GM18873 (cell line): ENCODE data around the gene HPCA.

Experiments used
- ATAC-seq: cut with Tn5 transposase; IDR thresholded peaks from one replicate; pipeline ENCODE4 v1.9.1; 2021; ENCODE audit warnings: mild to moderate bottlenecking, moderate library complexity, moderate number of reproducible peaks; ENCODE audit not compliant: unreplicated experiment, low FRiP score

The HPCA gene

DNA sequence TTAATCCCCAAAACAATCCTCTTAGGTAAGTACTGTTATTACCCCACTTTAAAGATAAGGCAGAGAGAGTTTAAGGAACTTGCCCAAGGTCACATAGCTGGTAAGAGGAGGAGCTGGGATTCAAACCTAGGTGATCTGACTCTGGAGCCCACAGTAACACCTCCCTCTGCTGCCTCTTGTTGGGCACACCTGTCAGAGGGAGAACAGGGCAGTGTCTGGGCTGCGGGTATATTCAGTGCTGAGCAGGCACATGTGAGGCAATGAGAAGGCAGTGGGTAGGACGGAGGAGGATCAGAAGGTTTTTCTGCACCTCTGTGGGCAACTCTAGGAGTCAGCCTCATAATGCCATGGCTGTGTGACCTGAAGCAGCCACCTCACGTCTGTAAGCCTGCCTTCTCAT, 1.8 kb downstream of the HPCA start:
- no peak for ATAC-seq

DNA sequence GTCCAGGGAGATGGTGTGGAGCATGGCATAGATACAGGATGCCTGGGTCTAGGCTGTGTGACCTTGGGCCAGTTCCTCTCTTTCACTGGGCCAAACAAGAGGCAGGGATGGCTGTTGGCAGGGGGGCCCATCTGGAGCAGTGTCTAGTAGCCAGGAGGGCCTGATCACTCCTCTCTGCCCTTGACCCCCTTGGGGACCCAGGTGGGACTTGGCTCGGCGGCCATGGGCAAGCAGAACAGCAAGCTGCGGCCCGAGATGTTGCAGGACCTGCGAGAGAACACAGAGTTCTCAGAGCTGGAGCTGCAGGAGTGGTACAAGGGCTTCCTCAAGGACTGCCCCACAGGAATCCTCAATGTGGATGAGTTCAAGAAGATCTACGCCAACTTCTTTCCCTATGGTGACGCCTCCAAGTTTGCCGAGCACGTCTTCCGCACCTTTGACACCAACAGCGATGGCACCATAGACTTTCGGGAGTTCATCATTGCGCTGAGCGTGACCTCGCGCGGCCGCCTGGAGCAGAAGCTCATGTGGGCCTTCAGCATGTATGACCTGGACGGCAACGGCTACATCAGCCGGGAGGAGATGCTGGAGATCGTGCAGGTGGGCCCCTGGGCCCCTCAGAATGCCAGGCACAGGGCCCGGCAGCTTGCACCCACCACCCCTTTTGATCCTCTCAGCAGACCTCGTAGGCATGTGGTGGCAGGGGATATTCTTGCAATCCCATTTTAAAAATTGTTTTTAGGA, 2.6 kb downstream of the HPCA start:
- ATAC-seq = no peak

DNA sequence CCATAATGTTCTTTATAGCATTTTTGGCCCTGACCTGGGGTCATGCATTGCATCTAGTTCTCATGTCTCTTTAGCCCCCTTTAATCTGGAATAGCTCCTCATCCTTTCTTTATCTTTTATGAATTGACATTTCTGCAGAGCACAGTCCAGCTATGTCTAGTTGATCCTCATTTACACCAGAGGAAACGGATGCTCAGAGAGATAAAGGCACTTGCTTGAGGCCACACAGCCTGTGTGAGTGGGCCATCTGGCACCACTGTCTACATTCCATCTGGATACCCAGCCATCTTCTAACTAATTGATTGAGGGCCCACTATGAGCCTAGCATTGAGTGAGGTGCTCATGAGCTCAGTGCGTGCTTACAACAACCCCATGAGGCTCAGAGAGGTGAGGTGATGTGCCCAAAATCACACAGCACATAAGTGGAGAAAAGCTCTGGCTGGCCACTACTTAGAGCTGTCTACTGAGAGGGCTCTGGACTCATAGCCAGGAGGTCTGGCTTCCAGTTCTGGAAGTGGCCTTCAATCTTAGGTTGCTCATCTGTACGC, 3.5 kb downstream of the HPCA start:
- ATAC-seq = no peak

- ATAC-seq = no peak
Observed at GRCh38 chr1:32890516-32891240, 4.4 kb downstream of the HPCA start.

DNA sequence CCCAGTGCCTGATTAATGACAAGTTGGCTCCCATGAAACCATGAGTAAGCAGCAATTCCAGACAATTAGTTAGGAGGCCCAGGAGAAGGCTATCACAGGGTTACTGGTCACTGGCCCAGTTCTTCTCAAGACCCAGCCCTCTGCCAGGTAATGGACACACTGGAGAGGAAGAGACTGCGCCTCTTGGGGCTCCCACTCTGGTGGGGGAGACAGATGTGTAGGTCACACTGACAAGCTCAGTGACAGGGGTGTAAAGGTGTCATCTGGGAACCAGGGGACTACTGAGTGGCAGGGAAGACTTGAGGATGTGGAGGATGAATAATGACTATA, 4.9 kb downstream of the HPCA start:
- ATAC-seq = no peak

DNA sequence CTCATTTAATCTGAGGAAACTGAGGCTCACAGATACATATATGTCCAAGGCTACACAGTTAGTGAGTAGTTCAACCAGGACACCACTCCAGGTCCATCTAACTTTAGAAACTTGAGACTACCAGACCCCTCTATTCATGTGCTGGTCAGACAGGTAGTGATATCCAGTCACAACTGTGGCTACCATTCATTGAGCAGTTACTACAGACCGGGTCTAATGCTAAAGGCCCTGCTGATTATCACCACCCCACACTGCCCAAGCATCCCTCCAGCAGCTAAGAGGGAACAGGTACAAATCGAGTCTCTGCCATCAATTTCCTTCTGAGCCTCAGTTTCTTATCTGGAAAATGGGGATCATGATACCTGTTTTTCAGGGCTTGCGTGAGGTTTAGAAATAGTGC, 5.3 kb downstream of the HPCA start:
- ATAC-seq = no peak

GRCh38 chr1:32892368-32893197, 6.3 kb downstream of the HPCA start:
- no peak for ATAC-seq

GRCh38 chr1:32893198-32894018, 7.1 kb downstream of the HPCA start:
- ATAC-seq = no peak

- ATAC-seq = no peak
Observed at GRCh38 chr1:32894019-32894600, 7.8 kb downstream of the HPCA start.

- ATAC-seq = no peak
Observed at GRCh38 chr1:32894681-32895080, 8.4 kb downstream of the HPCA start.

- no peak for ATAC-seq
Observed at GRCh38 chr1:32895325-32896215, 9.3 kb downstream of the HPCA start.

DNA sequence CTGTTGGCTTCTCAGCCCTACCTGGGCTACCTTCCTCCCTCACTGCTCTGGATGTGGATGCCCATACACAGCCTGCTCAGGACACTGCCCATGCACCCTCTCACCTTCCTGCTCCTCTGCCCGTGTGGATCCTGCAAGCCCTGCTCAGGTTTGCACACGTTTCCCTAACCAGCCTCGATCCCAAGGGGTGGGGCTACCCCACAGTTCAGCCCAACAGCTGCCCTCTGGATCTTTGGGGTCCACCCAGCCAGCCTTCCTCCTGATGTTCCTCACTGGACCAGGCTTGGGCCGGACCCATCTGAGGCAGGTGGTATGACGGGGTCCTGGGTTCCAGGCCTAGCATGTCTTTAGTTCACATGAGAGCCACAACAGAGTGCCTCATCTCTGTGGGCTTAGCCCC, 10.2 kb downstream of the HPCA start:
- ATAC-seq = no peak

DNA sequence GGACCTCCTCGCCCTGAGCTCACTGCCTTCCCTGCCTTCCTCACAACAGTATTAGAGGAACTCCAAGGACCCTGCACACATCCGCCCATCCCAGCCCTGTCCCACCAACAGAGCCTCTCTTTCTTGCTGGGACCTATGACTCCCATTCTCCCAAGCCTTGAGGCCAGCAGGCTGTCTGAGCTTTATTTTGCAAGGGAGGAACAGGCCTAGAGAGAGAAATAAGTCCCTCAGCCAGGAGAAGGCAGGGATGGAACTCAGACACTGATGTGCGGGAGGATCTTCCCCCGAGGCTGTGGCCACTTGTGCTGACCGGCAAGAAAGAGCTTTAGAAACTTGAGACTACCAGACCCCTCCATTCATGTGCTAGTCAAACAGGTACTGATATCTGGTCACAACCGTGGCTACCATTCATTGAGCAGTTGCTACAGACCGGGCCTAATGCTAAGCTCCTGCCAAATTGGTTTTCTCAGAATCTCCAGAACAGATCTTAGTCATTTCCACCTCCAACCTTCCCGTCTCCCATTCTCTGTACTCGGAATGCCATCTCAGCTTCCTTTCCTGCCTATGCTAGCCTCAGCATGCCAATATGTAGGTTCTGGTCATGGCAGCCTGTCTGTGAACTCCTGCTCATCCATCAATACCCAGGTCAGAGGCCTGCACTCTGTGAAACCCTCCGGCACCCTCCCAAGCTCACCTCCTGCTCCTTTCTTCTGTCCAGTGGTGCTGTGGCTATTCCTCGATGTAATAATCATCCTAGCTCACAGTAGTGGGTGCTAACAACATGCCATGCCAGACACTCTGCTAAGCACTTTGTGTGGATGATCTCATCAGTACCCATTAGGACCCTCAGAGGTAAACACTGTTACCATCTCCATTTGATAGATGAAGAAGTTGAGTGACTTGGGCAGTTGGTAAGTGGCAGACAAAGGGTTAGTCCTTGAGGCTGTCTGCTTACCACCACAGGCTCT, 11.1 kb downstream of the HPCA start:
- no peak for ATAC-seq

DNA sequence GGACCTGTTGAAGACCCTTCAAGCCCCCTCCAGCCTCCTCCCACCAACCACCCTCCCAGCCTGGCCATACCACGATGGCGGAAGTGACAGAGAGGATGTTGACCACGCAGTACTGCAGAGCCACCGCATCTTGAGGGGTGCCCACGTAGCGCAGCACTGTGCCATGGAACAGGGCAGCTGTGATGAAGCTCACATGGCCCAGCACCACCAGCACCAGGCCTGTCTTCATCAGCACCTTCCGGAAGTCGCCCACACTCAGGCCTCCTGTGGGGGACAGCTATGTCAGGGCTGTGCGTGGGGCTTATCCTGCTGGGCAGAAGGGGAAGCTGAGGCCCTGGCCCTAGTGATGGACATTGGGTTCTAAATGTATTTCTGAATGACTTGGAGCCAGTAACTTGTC, 11.8 kb downstream of the HPCA start:
- ATAC-seq = no peak

- ATAC-seq = no peak
Observed at GRCh38 chr1:32898958-32899357, 12.7 kb downstream of the HPCA start.

DNA sequence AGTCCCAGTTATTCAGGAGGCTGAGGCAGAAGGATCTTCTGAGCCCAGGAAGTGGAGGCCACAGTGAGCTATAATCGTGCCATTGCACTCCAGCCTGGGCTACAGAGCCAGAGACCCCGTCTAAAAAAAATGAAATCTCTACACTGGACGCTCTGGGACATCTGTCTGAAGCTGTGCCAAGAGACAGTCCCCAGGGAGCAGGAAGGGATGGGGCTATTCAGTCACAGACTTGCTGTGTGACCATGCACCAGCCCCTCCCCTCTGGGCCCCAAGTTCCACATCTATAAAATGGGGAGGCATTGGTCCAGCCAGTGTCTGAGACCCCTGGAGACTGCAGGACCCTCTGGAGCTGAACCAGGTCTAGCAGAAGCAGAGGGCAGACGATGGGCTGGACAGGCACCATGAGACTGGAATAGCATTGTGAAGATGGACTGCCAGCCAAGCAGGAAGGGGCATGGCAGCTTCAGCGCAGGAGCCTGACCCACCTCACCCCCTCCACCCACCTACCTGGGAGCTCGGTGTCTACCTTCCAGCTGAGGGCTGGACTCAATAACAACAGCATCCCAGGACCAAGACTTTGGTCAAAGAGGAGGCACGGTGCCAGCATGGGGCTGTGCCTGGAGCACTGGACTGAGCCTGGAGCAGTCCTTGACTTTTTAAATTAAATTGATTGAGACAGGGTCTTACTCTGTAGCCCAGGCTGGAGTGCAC, 13.4 kb downstream of the HPCA start:
- ATAC-seq = no peak

DNA sequence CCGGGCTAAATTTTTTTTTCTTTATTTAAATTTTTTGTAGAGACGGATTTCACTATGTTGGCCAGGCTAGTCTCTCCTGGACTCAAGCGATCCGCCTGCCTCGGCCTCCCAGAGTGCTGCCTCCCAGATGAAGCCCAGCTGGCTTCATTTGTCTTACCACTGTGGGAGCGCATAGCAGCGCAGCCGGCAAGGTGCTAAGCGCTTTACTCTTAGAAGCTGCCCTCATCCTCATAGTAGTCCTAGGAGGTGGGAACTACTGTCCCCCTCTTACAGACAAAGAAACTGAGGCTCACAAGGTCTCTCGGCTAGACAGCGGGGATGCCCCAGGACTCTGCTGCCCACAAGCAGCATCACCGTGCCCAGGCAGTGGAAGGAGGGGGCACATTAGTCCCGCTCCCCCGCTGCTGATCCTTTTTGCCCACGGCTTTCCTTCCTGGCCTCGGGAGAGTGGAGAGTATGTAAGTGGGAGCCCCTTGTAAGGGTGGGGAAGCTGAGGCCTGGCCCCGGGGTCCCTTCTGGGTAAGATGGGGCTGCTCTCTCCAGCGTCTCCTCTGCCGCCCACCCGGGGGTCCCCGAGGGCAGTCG, 14.2 kb downstream of the HPCA start:
- ATAC-seq = no peak
